Astrocyte of the cerebellum (primary cell): ENCODE measurements around the gene UMODL1.

Source experiments
- DNase-seq: peaks from one replicate; pipeline ENCODE4 v3.0.0-alpha.2; 2011; ENCODE audit warnings: low read depth
- H3K4me3 ChIP-seq: 2 replicates; pipeline ENCODE4 v1.5.1; 2011; ENCODE audit warnings: mild to moderate bottlenecking, low read depth, low read length, moderate library complexity
- CTCF ChIP-seq: IDR thresholded peaks from 2 replicates; pipeline ENCODE4 v1.5.1; 2012; ENCODE audit warnings: low read length, low read depth, moderate library complexity, mild to moderate bottlenecking; ENCODE audit errors: missing control alignments
- in situ Hi-C: cut with HindIII; loops from 2 replicates; pipeline ENCODE4 v1.10.0; 2017; ENCODE audit warnings: low sequenced_read_pairs

Gene UMODL1

GRCh38 chr21:42155045-42155855, 84.1 kb downstream of the UMODL1 start:
- no peak overlapping the region for H3K4me3 ChIP-seq
- in situ Hi-C loops = no loop called here
- no peak for TF ChIP-seq CTCF
- no peak for DNase-seq

GRCh38 chr21:42156690-42157605, 85.8 kb downstream of the UMODL1 start:
- no peak overlapping the region for H3K4me3 ChIP-seq
- no peak for TF ChIP-seq CTCF
- in situ Hi-C loops = no loop called here
- DNase-seq = no peak

DNA sequence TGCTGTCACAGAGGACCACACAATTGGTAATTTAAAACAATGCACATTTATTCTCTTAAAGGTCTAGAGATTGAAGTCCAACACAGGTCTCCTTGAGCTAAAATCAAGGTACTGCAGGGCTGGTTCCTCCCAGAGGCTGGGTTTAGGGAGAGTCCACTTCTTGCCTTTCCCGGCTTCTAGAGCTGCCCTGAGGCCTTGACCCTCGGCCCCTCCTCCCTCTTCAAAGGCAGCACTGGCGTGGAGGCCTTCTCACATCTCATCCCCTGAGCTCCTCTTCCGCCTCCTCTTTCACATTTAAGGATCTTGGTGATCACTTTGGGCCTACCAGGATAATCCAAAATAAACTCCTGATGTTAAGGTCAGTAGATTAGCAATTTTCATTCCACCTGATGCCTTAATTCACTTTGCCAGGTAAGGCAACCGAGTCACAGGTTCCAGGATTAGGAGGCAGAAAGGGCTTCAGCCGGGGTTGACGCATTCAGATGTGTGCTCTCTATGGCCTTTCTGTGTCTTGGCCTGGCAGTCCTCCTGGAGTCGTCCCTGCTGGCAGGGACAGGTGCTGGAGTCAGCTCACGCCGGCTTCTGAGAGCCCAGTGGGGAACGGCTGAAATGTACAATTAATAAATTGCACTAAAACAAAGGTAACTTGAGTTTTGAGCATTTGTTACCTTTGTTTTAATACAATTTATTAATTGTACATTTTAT, 86.6 kb downstream of the UMODL1 start:
- no peak for DNase-seq
- in situ Hi-C loops = no loop called here
- TF ChIP-seq CTCF = no peak
- H3K4me3 ChIP-seq = no peak overlapping the region

DNA sequence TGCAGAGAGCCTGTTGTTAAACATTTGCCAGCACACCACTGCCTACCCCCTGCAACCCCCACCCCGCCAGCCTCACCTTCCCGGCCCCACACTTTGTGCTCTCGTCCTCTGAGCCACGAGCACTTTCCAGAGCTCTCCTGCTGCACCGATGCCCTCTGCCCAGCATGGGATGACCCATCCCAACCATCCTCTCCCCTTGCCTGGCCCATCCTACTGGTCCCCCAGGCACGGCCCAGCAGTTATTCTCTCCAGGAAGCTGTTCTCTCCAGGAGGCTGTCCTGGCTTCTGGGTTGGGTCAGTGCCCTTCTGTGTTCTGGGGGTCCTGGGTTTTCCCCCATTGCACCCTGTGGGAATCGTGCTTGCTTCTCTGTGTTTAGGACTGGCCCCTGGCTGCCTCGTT, 87.7 kb downstream of the UMODL1 start:
- in situ Hi-C loops = no loop called here
- TF ChIP-seq CTCF = no peak
- no peak for DNase-seq
- H3K4me3 ChIP-seq = no peak overlapping the region

DNA sequence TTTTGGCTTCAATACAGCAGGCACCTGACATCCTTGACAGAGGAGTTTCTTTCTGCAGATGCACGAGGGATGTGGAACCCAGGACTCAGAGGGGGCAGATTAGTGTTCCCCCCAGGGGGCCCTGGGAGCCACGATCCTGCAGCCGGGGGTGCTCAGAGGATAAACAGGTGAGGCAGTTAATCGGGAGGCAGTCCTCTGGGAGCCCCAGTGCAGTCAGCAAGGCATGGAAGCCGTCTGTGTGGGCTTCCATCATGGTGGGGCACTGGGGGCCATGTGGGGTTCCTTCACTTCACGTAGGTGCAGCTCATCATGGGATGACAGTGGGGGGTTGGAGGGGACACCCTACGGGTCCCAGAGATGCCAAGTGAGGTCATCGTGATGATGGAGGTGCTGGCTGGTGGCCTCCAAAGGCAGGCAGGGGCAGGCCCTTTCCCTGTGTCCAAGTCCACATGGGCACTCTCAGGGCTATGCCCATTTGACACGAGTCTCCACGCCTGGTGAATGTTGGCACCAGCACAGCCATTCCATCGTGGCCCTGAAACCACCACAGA, 88.5 kb downstream of the UMODL1 start:
- TF ChIP-seq CTCF = no peak
- no peak overlapping the region for H3K4me3 ChIP-seq
- no peak for DNase-seq
- in situ Hi-C loops = no loop called here
